ENCODE data around the gene CRYBG1. TPM values are rescaled to one million over a fixed set of nuclear protein-coding genes. Genes with fewer than 3 reads are reported as not detected.
"Not testable (repeated sequence)": the region's sequence is repeated elsewhere in the genome, so short reads cannot be mapped to it uniquely, and the experiment has no call there.

CRYBG1 gene
- polyA plus RNA-seq, 1 experiment, result 1.9 TPM

DNA sequence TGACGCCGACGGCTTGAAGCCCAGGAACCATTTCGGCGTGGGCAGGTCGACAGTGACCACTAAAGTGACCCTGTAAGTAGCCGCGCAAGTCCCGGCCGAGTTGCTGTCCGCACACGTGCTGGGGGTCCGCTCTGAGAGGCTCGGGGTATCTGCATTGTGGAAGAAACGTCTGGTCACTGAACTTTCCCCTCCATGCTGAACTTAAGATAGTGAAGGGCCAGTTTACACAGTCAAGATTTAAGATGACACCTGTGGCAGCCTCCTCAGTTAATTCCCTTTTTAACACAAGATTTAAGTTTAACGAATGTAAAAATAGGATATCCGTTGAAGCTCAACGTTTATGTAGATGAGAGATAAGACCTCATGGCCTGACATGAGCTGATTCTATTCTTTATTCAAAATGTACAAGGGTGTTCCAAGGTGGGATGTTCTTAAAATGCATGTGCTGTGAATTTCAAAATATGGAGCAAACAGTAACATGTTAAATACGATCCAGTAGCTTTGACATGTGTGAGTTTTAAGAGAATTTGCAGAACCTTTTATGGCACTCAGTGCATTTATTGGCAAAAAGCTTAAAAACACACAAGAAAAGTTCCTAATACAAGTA lies 152.6 kb downstream of the CRYBG1 start:
- peak overlapping the region; percentile 71 for H3K4me3 ChIP-seq (ENCODE audit: low read depth, low read length)
- no peak for DNase-seq (ENCODE audit: low read depth, low spot score)
- POLR2A ChIA-PET, result interaction anchor here (1.3 kb wide), 1 partner anchor 49 kb away, joined by 4 read pairs; no protein-coding TSS in a partner anchor
- CTCF ChIA-PET, result interaction anchor here (0.7 to 2.0 kb wide), 8 partner anchors 12 to 467 kb away, joined by 3 to 11 read pairs (median 5); partner anchors contain the start of gene CRYBG1
- no peak overlapping the region for H3K27ac ChIP-seq (ENCODE audit: low read depth, low read length)
- peaks cover 3% of the 10 kb centered on the region for H3K27me3 ChIP-seq (ENCODE audit: control insufficient read depth, insufficient read depth, low read length)
- TF ChIP-seq, protein P1, sequence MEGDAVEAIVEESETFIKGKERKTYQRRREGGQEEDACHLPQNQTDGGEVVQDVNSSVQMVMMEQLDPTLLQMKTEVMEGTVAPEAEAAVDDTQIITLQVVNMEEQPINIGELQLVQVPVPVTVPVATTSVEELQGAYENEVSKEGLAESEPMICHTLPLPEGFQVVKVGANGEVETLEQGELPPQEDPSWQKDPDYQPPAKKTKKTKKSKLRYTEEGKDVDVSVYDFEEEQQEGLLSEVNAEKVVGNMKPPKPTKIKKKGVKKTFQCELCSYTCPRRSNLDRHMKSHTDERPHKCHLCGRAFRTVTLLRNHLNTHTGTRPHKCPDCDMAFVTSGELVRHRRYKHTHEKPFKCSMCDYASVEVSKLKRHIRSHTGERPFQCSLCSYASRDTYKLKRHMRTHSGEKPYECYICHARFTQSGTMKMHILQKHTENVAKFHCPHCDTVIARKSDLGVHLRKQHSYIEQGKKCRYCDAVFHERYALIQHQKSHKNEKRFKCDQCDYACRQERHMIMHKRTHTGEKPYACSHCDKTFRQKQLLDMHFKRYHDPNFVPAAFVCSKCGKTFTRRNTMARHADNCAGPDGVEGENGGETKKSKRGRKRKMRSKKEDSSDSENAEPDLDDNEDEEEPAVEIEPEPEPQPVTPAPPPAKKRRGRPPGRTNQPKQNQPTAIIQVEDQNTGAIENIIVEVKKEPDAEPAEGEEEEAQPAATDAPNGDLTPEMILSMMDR (IDR thresholded peaks at IDR 0.05; ENCODE audit: low read depth, low read length), result no peak
- H3K9me3 ChIP-seq (ENCODE audit: control insufficient read depth, insufficient read depth, low read length), result no peaks in the 10 kb centered on the region; the same call in 1 of the 2 replicates

DNA sequence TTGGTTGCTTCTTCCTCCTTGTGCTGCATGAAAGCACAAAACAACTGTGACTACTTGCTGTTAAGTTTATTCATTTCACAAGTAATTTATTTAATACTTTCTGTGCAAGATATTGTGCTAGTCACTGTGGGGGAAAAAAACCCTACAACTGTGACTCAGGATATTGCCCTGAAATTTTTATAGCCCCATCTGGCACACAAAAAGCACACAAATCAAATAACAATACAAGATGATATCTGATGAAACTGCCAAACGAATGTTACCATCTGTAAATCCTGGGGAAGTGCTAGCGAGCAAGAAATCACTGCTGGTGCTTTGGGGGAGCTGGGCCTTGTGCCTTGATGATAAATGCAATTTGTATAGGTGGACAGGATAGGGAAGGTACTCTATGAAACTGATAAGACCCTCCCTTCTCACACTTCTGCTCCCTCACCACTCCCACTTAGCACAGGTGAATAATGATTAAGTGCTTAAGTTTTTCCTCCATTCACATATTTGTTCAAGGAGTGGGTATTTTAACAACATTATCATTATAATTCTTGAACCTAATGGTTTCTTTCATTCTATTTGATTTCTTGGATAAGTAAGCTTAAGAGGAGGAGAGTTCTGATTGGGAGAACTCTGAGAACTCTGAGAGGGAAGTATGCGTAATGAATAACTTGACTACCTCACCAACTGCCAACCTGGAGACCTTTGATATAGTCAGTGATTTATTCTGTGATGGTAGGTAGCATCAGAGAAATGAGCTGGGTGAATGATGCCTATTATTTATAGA lies 153.5 kb downstream of the CRYBG1 start:
- Histone ChIP-seq H3K4me3 (ENCODE audit: low read depth, low read length) (no peak overlapping the region), H3K27ac (ENCODE audit: low read depth, low read length) (no peak overlapping the region), H3K27me3 (ENCODE audit: control insufficient read depth, insufficient read depth, low read length) (peaks cover 3% of the 10 kb centered on the region), H3K9me3 (ENCODE audit: control insufficient read depth, insufficient read depth, low read length) (no peaks in the 10 kb centered on the region; the same call in 1 of the 2 replicates)
- POLR2A ChIA-PET, result no interaction called here
- DNase-seq (ENCODE audit: low read depth, low spot score), result no peak
- TF ChIP-seq, protein P1 (IDR thresholded peaks at IDR 0.05; ENCODE audit: low read depth, low read length), result no peak
- CTCF ChIA-PET, result interaction anchor here (0.7 to 1.9 kb wide), 2 partner anchors 43 to 466 kb away, joined by 3 to 7 read pairs; no protein-coding TSS in a partner anchor

DNA sequence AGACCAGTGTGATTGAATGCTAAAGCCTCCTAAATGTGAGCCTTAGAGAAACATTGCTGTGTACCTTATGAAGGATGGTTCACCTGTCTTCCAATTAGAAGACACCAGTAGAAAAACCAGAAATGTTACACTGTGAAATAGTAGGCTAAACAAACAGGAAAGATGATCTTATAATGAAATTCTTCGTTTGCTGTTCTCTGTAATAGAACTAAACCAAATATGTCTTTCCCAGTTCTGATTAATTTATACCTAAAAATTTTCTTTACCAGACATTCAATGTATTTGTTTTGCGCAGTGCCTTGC lies 154.0 kb downstream of the CRYBG1 start:
- no peak overlapping the region for H3K4me3 ChIP-seq (ENCODE audit: low read depth, low read length)

DNA sequence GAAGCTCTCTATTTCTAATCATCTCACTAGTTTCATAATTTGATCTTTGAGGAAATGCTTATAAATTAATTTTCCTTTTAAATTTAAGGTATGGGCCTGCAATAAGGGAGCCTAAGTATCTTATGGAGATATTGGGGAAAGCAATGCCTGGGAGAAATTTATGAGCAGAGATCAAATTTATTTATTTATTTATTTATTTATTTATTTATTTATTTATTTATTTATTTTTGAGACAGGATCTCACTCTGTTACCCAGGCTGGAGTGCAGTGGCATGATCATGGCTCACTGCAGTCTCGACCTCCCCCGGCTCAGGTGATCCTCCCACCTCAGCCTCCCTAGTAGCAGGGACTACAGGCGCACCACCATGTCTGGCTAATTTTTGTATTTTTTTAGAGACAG lies 155.1 kb downstream of the CRYBG1 start:
- H3K9me3 ChIP-seq (ENCODE audit: control insufficient read depth, insufficient read depth, low read length); H3K4me3 ChIP-seq (ENCODE audit: low read depth, low read length); H3K27me3 ChIP-seq (ENCODE audit: control insufficient read depth, insufficient read depth, low read length); POLR2A ChIA-PET; H3K27ac ChIP-seq (ENCODE audit: low read depth, low read length); DNase-seq (ENCODE audit: low read depth, low spot score): not testable (repeated sequence)
- CTCF ChIA-PET, result interaction anchor here (1.5 kb wide), 1 partner anchor 70 kb away, joined by 4 read pairs; no protein-coding TSS in a partner anchor

More for the DNA sequence above, 154.0 kb downstream of the CRYBG1 start:
- peaks cover 3% of the 10 kb centered on the region for H3K27me3 ChIP-seq (ENCODE audit: control insufficient read depth, insufficient read depth, low read length)
- H3K27ac ChIP-seq (ENCODE audit: low read depth, low read length), result no peak overlapping the region
- POLR2A ChIA-PET, result no interaction called here
- CTCF ChIA-PET, result no interaction called here
- H3K9me3 ChIP-seq (ENCODE audit: control insufficient read depth, insufficient read depth, low read length), result no peaks in the 10 kb centered on the region; the same call in 1 of the 2 replicates
- TF ChIP-seq, protein P1 (IDR thresholded peaks at IDR 0.05; ENCODE audit: low read depth, low read length), result no peak
- DNase-seq (ENCODE audit: low read depth, low spot score), result no peak

DNA sequence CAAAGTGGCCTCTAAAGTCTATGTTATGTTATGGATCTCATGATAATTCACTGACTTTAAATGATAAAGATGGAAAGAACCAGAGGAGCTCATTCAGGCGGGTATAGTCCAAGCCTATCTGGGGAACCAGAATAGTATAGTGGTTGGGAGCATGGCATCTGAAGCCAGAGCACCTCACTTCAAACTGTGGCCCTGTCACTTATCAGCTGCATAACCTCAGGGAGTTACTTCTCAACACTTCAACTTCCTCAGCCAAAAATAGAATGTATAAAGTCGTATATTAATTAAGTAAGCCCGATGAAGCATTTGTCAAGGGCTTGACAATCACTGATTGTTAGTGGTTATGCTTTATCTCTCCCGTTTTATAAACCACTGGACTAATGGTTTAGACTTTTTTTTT lies 156.1 kb downstream of the CRYBG1 start:
- no peak for DNase-seq (ENCODE audit: low read depth, low spot score)
- ChIA-PET POLR2A (no interaction called here), CTCF (interaction anchor here (1.5 kb wide), 1 partner anchor 71 kb away, joined by 4 read pairs; no protein-coding TSS in a partner anchor)
- no peaks in the 10 kb centered on the region; the same call in 1 of the 2 replicates for H3K9me3 ChIP-seq (ENCODE audit: control insufficient read depth, insufficient read depth, low read length)
- TF ChIP-seq, protein P1 (IDR thresholded peaks at IDR 0.05; ENCODE audit: low read depth, low read length), result no peak
- no peak overlapping the region for H3K27ac ChIP-seq (ENCODE audit: low read depth, low read length)
- H3K27me3 ChIP-seq (ENCODE audit: control insufficient read depth, insufficient read depth, low read length), result no peaks in the 10 kb centered on the region
- H3K4me3 ChIP-seq (ENCODE audit: low read depth, low read length), result no peak overlapping the region
